ENCODE data around the gene KCNQ1.

Gene KCNQ1

DNA sequence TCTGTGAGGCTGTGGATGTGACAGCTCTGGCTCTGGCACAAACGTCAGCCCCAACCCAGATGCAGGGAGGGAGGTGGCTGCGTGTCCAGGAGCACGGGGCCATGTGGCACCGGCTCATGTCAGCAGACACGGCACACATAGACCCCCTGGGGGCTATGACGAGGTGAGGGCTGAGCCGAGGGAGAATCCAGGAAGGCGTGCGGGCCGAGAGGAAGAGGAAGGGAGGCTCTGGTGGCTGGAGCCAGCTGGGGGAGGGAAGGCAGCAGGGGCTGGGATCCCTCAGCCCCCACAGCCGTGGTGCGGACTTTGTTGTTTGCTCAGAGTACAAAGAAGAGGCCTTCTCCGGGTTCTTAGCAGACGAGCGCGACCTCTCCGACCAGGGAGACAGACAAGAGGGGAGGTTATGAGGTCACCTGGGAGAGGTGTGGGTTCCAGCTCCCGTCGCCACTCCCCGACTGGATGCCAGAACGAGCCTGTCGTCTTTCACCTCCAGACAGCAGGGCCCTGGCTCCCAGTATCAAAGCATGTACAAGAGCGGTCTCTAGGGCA lies 394.7 kb downstream of the KCNQ1 start:
- Histone ChIP-seq H3K27me3 (ENCODE audit: insufficient read depth, low read depth, severe bottlenecking) (no peaks in the 10 kb centered on the region), H3K27ac (no peak overlapping the region)

GRCh38 chr11:2841411-2842190 lies 396.8 kb downstream of the KCNQ1 start:
- no peak overlapping the region for H3K4me3 ChIP-seq (ENCODE audit: low read depth, low read length)
- DNase-seq, result no peak
- TF ChIP-seq, protein P1, sequence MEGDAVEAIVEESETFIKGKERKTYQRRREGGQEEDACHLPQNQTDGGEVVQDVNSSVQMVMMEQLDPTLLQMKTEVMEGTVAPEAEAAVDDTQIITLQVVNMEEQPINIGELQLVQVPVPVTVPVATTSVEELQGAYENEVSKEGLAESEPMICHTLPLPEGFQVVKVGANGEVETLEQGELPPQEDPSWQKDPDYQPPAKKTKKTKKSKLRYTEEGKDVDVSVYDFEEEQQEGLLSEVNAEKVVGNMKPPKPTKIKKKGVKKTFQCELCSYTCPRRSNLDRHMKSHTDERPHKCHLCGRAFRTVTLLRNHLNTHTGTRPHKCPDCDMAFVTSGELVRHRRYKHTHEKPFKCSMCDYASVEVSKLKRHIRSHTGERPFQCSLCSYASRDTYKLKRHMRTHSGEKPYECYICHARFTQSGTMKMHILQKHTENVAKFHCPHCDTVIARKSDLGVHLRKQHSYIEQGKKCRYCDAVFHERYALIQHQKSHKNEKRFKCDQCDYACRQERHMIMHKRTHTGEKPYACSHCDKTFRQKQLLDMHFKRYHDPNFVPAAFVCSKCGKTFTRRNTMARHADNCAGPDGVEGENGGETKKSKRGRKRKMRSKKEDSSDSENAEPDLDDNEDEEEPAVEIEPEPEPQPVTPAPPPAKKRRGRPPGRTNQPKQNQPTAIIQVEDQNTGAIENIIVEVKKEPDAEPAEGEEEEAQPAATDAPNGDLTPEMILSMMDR (IDR thresholded peaks at IDR 0.05; ENCODE audit: low read depth, low read length), result no peak
- no peaks in the 10 kb centered on the region for H3K36me3 ChIP-seq
- no peaks in the 10 kb centered on the region for H3K9me3 ChIP-seq (ENCODE audit: severe bottlenecking)
- H3K27ac ChIP-seq, result no peak overlapping the region
- H3K27me3 ChIP-seq (ENCODE audit: insufficient read depth, low read depth, severe bottlenecking), result no peaks in the 10 kb centered on the region

More for the DNA sequence above, 394.7 kb downstream of the KCNQ1 start:
- H3K4me3 ChIP-seq (ENCODE audit: low read depth, low read length), result no peak overlapping the region
- DNase-seq, result no peak
- no peaks in the 10 kb centered on the region for H3K9me3 ChIP-seq (ENCODE audit: severe bottlenecking)
- H3K36me3 ChIP-seq, result no peaks in the 10 kb centered on the region
- TF ChIP-seq, protein P1 (IDR thresholded peaks at IDR 0.05; ENCODE audit: low read depth, low read length), result no peak

DNA sequence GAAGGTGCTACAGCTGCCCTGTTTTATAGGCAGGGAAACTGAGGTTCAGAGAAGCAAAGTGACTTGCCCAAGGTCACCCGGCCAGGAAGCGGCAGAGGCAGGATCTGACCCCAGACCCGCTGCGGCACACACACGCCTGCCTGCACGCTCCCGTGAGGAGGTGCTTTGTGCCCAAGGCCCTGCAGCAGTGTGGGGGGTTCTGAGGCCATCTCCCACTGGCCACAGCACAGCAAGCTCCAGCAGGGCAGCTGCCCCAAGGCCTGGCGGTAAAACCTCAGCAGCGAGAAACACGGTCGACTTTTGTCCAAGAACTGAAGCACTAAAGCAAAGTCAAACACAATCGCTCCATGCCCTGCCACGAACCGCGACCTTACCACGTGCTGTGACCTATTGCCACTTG lies 398.1 kb downstream of the KCNQ1 start:
- Histone ChIP-seq H3K4me3 (ENCODE audit: low read depth, low read length) (no peak overlapping the region), H3K27me3 (ENCODE audit: insufficient read depth, low read depth, severe bottlenecking) (no peaks in the 10 kb centered on the region), H3K36me3 (no peaks in the 10 kb centered on the region), H3K9me3 (ENCODE audit: severe bottlenecking) (no peaks in the 10 kb centered on the region), H3K27ac (no peak overlapping the region)
- DNase-seq, result no peak
- TF ChIP-seq, protein P1 (IDR thresholded peaks at IDR 0.05; ENCODE audit: low read depth, low read length), result no peak

DNA sequence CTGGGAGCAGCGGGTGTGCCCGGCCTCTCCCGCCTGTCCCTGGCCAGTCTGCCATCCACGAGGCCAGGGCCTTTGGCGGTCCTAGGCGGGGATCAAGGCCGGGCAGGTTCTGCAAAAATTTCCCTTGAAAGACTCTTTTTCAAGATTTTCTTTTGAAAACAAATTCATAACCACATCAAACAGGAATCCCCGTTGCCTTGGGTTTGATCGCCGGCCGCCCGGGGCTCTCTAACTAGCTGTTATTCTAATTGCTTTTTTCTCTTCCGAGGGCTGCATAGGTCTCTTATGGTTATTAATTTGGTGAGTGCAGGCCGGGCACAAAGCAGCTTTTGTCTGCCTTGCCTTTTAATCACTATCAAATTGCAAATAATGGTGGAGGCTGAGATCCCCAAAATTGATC lies 398.7 kb downstream of the KCNQ1 start:
- Histone ChIP-seq H3K4me3 (ENCODE audit: low read depth, low read length) (no peak overlapping the region), H3K36me3 (no peaks in the 10 kb centered on the region), H3K27ac (no peak overlapping the region), H3K27me3 (ENCODE audit: insufficient read depth, low read depth, severe bottlenecking) (no peaks in the 10 kb centered on the region), H3K9me3 (ENCODE audit: severe bottlenecking) (no peaks in the 10 kb centered on the region)
- DNase-seq, result no peak
- TF ChIP-seq, protein P1 (IDR thresholded peaks at IDR 0.05; ENCODE audit: low read depth, low read length), result no peak

DNA sequence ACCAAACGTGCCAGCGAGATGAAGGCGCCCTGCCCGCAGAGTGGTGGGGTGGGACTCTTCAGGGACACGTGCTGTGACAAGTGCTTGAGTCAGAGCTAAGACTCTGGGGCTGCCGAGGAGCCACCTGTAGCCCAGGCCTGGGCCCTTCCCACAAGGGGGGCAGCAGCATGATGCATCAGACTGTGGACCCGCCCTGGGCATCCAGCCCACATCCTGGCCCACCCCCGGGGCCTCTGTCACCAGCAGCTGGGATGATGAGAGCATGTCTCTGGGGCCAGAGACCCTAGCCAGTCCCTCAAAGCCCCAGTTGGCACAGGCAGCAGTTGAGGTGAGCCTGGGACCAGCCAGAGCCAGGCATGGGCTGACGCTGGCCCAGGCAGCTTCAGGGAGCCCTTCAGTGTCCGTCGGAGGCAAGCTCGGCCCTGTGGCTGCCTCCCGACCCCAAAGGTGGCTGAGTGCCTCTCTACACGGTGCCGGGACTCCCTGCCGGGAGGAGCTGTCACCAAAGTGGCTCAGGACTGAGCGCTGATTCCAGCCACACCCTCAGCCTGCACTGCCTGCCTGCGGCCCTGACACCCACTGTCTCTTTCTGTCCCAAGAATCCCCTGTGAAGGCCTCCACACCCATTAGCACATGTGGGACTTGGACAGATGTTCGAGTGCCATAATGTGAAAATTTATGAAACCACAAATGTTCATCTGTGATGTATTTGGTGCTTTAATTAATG lies 399.5 kb downstream of the KCNQ1 start:
- TF ChIP-seq, protein P1 (IDR thresholded peaks at IDR 0.05; ENCODE audit: low read depth, low read length), result no peak
- H3K27me3 ChIP-seq (ENCODE audit: insufficient read depth, low read depth, severe bottlenecking), result no peaks in the 10 kb centered on the region
- DNase-seq, result no peak
- no peaks in the 10 kb centered on the region for H3K9me3 ChIP-seq (ENCODE audit: severe bottlenecking)
- no peaks in the 10 kb centered on the region for H3K36me3 ChIP-seq
- no peak overlapping the region for H3K27ac ChIP-seq
- no peak overlapping the region for H3K4me3 ChIP-seq (ENCODE audit: low read depth, low read length)
